ENCODE data around the gene EBF3.

GRCh38 chr10:129812398-129812797, 151.7 kb downstream of the EBF3 start:
- TF ChIP-seq, protein P1, sequence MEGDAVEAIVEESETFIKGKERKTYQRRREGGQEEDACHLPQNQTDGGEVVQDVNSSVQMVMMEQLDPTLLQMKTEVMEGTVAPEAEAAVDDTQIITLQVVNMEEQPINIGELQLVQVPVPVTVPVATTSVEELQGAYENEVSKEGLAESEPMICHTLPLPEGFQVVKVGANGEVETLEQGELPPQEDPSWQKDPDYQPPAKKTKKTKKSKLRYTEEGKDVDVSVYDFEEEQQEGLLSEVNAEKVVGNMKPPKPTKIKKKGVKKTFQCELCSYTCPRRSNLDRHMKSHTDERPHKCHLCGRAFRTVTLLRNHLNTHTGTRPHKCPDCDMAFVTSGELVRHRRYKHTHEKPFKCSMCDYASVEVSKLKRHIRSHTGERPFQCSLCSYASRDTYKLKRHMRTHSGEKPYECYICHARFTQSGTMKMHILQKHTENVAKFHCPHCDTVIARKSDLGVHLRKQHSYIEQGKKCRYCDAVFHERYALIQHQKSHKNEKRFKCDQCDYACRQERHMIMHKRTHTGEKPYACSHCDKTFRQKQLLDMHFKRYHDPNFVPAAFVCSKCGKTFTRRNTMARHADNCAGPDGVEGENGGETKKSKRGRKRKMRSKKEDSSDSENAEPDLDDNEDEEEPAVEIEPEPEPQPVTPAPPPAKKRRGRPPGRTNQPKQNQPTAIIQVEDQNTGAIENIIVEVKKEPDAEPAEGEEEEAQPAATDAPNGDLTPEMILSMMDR (IDR thresholded peaks at IDR 0.05): no peak
- TF ChIP-seq POLR2A (IDR thresholded peaks at IDR 0.05): no peak

All from Peyer's patch (tissue), 4 donors.